Colonic mucosa (tissue), 4 donors: ENCODE measurements around the gene CRACR2B. TPM values are rescaled to one million over a fixed set of nuclear protein-coding genes. Genes with fewer than 3 reads are reported as not detected.
A peak's percentile ranks its signal among the peaks of the same experiment; 100 is the strongest.

ENCODE experiments used
- DNase-seq: peaks from one replicate; pipeline ENCODE4 v3.0.0-alpha.2; 2020
- H3K27ac ChIP-seq: fragments of 200-600 bp; one replicate; pipeline ENCODE4 v1.8.0; 2021
- H3K27me3 ChIP-seq: fragments of 200-600 bp; one replicate; pipeline ENCODE4 v1.8.0; 2021
- H3K36me3 ChIP-seq: fragments of 200-600 bp; one replicate; pipeline ENCODE4 v1.8.0; 2021
- H3K4me1 ChIP-seq: fragments of 200-600 bp; one replicate; pipeline ENCODE4 v1.8.0; 2021; ENCODE audit warnings: mild to moderate bottlenecking
- H3K4me3 ChIP-seq: fragments of 200-600 bp; one replicate; pipeline ENCODE4 v1.8.0; 2021
- H3K9ac ChIP-seq, 2 donors: one replicate each; pipeline ENCODE4 v1.7.0; 2013; ENCODE audit warnings: control low read depth in 2 of 2, low read depth in 2 of 2, low read length in 2 of 2
- H3K9me3 ChIP-seq: fragments of 200-600 bp; one replicate; pipeline ENCODE4 v1.8.0; 2021
- CTCF ChIP-seq: fragments of 200-600 bp; IDR thresholded peaks from one replicate; pipeline ENCODE4 v1.8.0; 2022; ENCODE audit warnings: antibody characterized with exemption, mild to moderate bottlenecking
- intact Hi-C: fragments of 100-400 bp; cut with DNase I; formaldehyde crosslinking; loops from one replicate; pipeline ENCODE4 v1.14.1; 2022
- total RNA-seq, 2 donors: library from RNA; stranded (reverse); fragmentation: NEBNext Ultra II Directional in 1 of 2; extraction: Animal tissue kit (Norgen Biotek cat#: 25700) in 1 of 2; gene quantifications; one replicate each; pipeline ENCODE4 v1.2.1, GENCODE V29; 2021
- donor health status: healthy.
- donor health status: DM: no; HTN: no; CAD: no.
- donor health status: DM: no; HTN: no; CAD: no.

The CRACR2B gene
- total RNA-seq, 2 donors from 2014 or later, result 97.3 to 108 TPM

DNA sequence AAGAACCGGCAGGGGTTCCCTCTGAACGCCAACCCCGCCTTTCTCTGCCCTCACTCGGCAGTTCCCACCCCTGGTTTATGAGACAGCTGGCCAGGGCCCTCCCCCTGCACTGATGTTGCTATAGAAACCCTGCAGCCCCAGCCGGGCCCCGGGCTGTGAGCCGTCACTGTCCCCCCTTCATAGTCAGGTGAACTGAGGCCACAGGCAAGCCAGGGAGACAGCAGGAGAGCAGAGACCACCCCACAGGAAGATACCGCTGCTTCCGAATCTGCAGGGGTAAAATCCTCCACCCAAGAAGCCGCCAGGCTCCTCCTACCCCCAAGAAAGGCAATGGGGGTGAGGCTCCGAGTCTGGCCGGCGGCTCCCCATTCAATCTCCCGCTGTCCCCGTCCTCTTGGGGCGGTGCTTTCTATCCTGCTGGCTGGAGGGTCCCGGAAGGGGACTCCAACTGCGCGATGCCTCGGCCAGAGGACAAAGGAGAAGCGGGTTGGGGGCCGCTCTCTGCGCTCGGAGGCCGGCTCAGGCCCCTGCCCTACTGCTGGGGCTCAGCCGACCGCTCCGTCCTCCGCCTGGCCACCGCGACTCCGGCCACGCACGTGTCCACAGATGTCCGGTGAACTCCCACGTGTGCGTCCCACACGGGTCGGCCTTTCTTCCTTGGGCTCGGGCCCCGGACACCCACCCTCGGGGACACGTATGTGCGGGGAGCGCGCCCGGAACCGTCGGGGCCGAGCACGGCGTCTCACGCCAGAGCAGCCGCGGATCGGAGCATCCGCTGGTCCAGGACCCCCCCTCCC lies 30.2 kb upstream of the CRACR2B start:
- intact Hi-C loops, result no loop called here
- DNase-seq, result peak; percentile 84
- peak overlapping the region; percentile 80 for H3K27ac ChIP-seq
- TF ChIP-seq CTCF, result no peak
- no peaks in the 10 kb centered on the region for H3K27me3 ChIP-seq
- H3K36me3 ChIP-seq, result no peaks in the 10 kb centered on the region
- H3K4me1 ChIP-seq, result peaks cover 7% of the 10 kb centered on the region
- no peaks in the 10 kb centered on the region for H3K9me3 ChIP-seq
- peak overlapping the region; percentile 75 to 86 for H3K9ac ChIP-seq
- peak overlapping the region; percentile 92 for H3K4me3 ChIP-seq

- peak; percentile 83 for DNase-seq
- Histone ChIP-seq H3K9ac (peak within 1 kb of the TSS; percentile 75 to 86), H3K4me1 (peaks cover 7% of the 10 kb centered on the region), H3K27ac (peak within 1 kb of the TSS; percentile 80), H3K27me3 (no peaks in the 10 kb centered on the region), H3K36me3 (no peaks in the 10 kb centered on the region), H3K4me3 (peak within 1 kb of the TSS; percentile 92), H3K9me3 (no peaks in the 10 kb centered on the region)
- peak; percentile 66 for TF ChIP-seq CTCF
- intact Hi-C loops, result no loop called here
These were observed 29.5 kb upstream of the CRACR2B start, which contains the start of gene SLC25A22 for GRCh38 chr11:798093-798713. SLC25A22 (minus strand) TSS chr11:798281; CDS start chr11:795006, 3,275 bp downstream.

GRCh38 chr11:799641-800316 lies 27.9 kb upstream of the CRACR2B start:
- intact Hi-C loops, result no loop called here
- Histone ChIP-seq H3K9ac (no peak overlapping the region), H3K4me3 (no peak overlapping the region), H3K4me1 (peaks cover 14% of the 10 kb centered on the region), H3K36me3 (no peaks in the 10 kb centered on the region), H3K9me3 (no peaks in the 10 kb centered on the region), H3K27ac (no peak overlapping the region), H3K27me3 (no peaks in the 10 kb centered on the region)
- no peak for DNase-seq
- no peak for TF ChIP-seq CTCF

DNA sequence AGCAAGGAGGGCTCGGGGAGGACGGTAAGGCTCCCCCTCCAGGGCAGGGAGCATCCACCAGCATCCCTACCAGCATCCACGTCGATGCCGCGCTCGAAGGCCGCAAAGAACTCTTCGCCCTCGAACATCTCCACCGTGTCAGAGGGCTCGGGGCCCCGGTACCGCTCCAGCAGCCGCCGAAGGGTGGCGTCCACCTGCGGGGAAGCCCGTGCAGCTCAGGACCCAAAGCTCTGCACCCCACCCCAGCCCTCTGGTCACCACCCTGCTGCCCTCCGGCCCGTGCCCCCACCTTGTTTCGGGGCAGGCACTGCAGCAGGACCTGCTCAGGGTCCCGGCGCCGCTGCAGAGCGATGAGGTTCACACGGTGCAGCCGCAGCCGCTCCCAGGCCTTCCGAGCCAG lies 27.2 kb upstream of the CRACR2B start:
- intact Hi-C loops, result no loop called here
- DNase-seq, result no peak

More for the DNA sequence above, 27.2 kb upstream of the CRACR2B start:
- Histone ChIP-seq H3K27ac (no peak overlapping the region), H3K36me3 (no peaks in the 10 kb centered on the region), H3K9me3 (no peaks in the 10 kb centered on the region), H3K4me1 (peaks cover 13% of the 10 kb centered on the region), H3K9ac (no peak overlapping the region), H3K27me3 (no peaks in the 10 kb centered on the region), H3K4me3 (no peak overlapping the region)
- no peak for TF ChIP-seq CTCF
